HepG2 (cell line): ENCODE measurements around the gene RAB20. TPM values are rescaled to one million over a fixed set of nuclear protein-coding genes. Genes with fewer than 3 reads are reported as not detected.

Experiments used
- ATAC-seq: fragments of 200-7000 bp; cut with Tn5 transposase; 3 replicates; pipeline ENCODE4 v1.9.1; 2020; ENCODE audit warnings: mild to moderate bottlenecking, moderate library complexity
- BruUV-seq: library from RNA; stranded (reverse); fragments of 400-500 nt; replicated peaks from 2 replicates; lab custom pipeline; 2021; lab: Mats Ljungman, UMichigan
- CTCF ChIA-PET: fragments of 300-600 bp; formaldehyde crosslinking; extraction: SDS; loops from one replicate; lab custom pipeline; 2021; ENCODE audit warnings: low total read pairs, inconsistent platforms, low intra/inter-chr PET ratio; lab: Yijun Ruan, JAX
- POLR2A ChIA-PET: fragments of 350-600 bp; sonication (Branson Sonifier 250); formaldehyde crosslinking; loops from one replicate; lab custom pipeline; 2020; ENCODE audit warnings: antibody characterized with exemption, inconsistent platforms; lab: Yijun Ruan, JAX
- DNase-seq: peaks from one replicate; pipeline ENCODE4 v3.0.0-alpha.2; 2015; ENCODE audit warnings: low spot score
- FAIRE-seq: peaks from 3 replicates; lab custom pipeline; 2011; peaks lifted over from hg19 to GRCh38; lab: Jason Lieb, UNC
- H2AFZ ChIP-seq: one replicate; pipeline ENCODE4 v1.6.1; 2011; ENCODE audit warnings: low read length, inconsistent platforms
- H3K27ac ChIP-seq: fragments of 300-600 bp; 3 replicates; pipeline ENCODE4 v1.8.0; 2011; ENCODE audit warnings: mixed run types, mild to moderate bottlenecking, mixed read lengths, low read length, inconsistent platforms; ENCODE audit not compliant: insufficient read depth; ENCODE audit errors: extremely low read length
- H3K27me3 ChIP-seq, 2 experiments: fragments of 200-600 bp in 1 of 2; 2 replicates in 1 of 2; 3 replicates in 1 of 2; pipeline versions ENCODE4 v1.6.0 to v1.8.0; 2011; ENCODE audit warnings: low read length in 2 of 2, mild to moderate bottlenecking in 2 of 2, moderate library complexity in 2 of 2, inconsistent platforms in 1 of 2; ENCODE audit not compliant: insufficient read depth in 2 of 2, control insufficient read depth in 1 of 2
- H3K36me3 ChIP-seq, 2 experiments: fragments of 200-600 bp in 1 of 2; replicated peaks in 1 of 2; 2 replicates in 1 of 2; 3 replicates in 1 of 2; pipeline versions ENCODE4 v1.5.1 to v1.8.0; 2011; ENCODE audit warnings: low read length in 2 of 2, inconsistent platforms in 1 of 2; ENCODE audit not compliant: insufficient read depth in 2 of 2, control insufficient read depth in 1 of 2
- H3K4me1 ChIP-seq: 2 replicates; pipeline ENCODE4 v1.5.1; 2012; ENCODE audit warnings: low read length, inconsistent platforms; ENCODE audit not compliant: insufficient read depth
- H3K4me2 ChIP-seq: 2 replicates; pipeline ENCODE4 v1.6.0; 2011; ENCODE audit warnings: low read depth, low read length, inconsistent platforms
- H3K4me3 ChIP-seq, 3 experiments: fragments of 200-600 bp in 1 of 3; sonication (generic), shearing (Covaris generic) in 1 of 3; replicated peaks in 1 of 3; 2 replicates each; pipeline ENCODE4 v1.5.1; 2011 to 2016; ENCODE audit warnings: low read length in 3 of 3, inconsistent platforms in 2 of 3, low read depth in 2 of 3, mild to moderate bottlenecking in 2 of 3, control low read depth in 1 of 3, mixed read lengths in 1 of 3; ENCODE audit not compliant: insufficient read depth in 1 of 3
- H3K79me2 ChIP-seq: one replicate; pipeline ENCODE4 v1.6.1; 2011; ENCODE audit warnings: low read length, inconsistent platforms; ENCODE audit not compliant: insufficient read depth
- H3K9ac ChIP-seq: 2 replicates; pipeline ENCODE4 v1.6.0; 2011; ENCODE audit warnings: mild to moderate bottlenecking, low read depth, low read length, inconsistent platforms; ENCODE audit not compliant: insufficient read depth
- H3K9me3 ChIP-seq: 2 replicates; pipeline ENCODE4 v1.5.1; 2012; ENCODE audit warnings: mild to moderate bottlenecking, low read length
- H4K20me1 ChIP-seq: 2 replicates; pipeline ENCODE4 v1.6.0; 2011; ENCODE audit warnings: inconsistent platforms, mild to moderate bottlenecking, low read length, moderate library complexity; ENCODE audit not compliant: insufficient read depth
- CCAR2 ChIP-seq: fragments of 200-400 bp; formaldehyde crosslinking; optimal IDR thresholded peaks from 2 replicates; pipeline ENCODE3; 2018; ENCODE audit warnings: low read depth, mild to moderate bottlenecking, low read length, moderate library complexity
- EP300 ChIP-seq, 3 experiments: sonication (generic) in 1 of 3; formaldehyde crosslinking in 1 of 3; IDR thresholded peaks; 2 replicates each; pipeline versions ENCODE4 v1.5.1 to v1.6.1; 2011 to 2020; ENCODE audit warnings: low read depth in 2 of 3, low read length in 2 of 3, borderline replicate concordance in 1 of 3, improper control_type of control experiment in 1 of 3, mild to moderate bottlenecking in 1 of 3, missing genetic modification reagents in 1 of 3, moderate library complexity in 1 of 3
- FOXM1 ChIP-seq: sonication (generic); formaldehyde crosslinking; IDR thresholded peaks from 2 replicates; pipeline ENCODE4 v1.5.0; 2020; ENCODE audit warnings: missing genetic modification reagents
- GLI4 ChIP-seq: sonication (generic); formaldehyde crosslinking; IDR thresholded peaks from 2 replicates; pipeline ENCODE4 v1.5.1; 2020; ENCODE audit warnings: missing genetic modification reagents, mild to moderate bottlenecking, moderate library complexity, borderline replicate concordance
- KLF13 ChIP-seq: sonication (generic); formaldehyde crosslinking; IDR thresholded peaks from 2 replicates; pipeline ENCODE4 v1.4.0; 2020; ENCODE audit warnings: mild to moderate bottlenecking, missing genetic modification reagents
- SRSF9 ChIP-seq: fragments of 200-400 bp; formaldehyde crosslinking; IDR thresholded peaks from 2 replicates; pipeline ENCODE4 v1.6.1; 2018; ENCODE audit warnings: borderline replicate concordance, mild to moderate bottlenecking, low read depth, low read length; ENCODE audit not compliant: insufficient read depth, poor library complexity, severe bottlenecking
- ZFX ChIP-seq: sonication (generic); formaldehyde crosslinking; IDR thresholded peaks from 2 replicates; pipeline ENCODE4 v1.4.0; 2020; ENCODE audit warnings: mild to moderate bottlenecking, low read depth, missing genetic modification reagents, moderate library complexity
- ZNF17 ChIP-seq: sonication (generic); formaldehyde crosslinking; IDR thresholded peaks from 2 replicates; pipeline ENCODE4 v1.5.0; 2020; ENCODE audit warnings: mild to moderate bottlenecking, missing genetic modification reagents
- ZNF20 ChIP-seq: sonication (generic); formaldehyde crosslinking; IDR thresholded peaks from 2 replicates; pipeline ENCODE4 v1.4.0; 2020; ENCODE audit warnings: mild to moderate bottlenecking, moderate library complexity, missing genetic modification reagents
- ZNF230 ChIP-seq: sonication (generic); formaldehyde crosslinking; IDR thresholded peaks from 2 replicates; pipeline ENCODE4 v1.4.0; 2020; ENCODE audit warnings: mild to moderate bottlenecking, missing genetic modification reagents
- WGBS: methylation state at CpG from one replicate; pipeline ENCODE4 v1.1.6; 2017; ENCODE audit warnings: low lambda C conversion rate; 5-methylcytosine and 5-hydroxymethylcytosine counted together
- in situ Hi-C: cut with HindIII; loops from 2 replicates; pipeline ENCODE4 v1.10.0; 2017; ENCODE audit warnings: low pct_unique_long_range_greater_than_20kb; ENCODE audit not compliant: extremely low pct_ligation_motif_present
- intact Hi-C: fragments of 100-400 bp; cut with micrococcal nuclease; formaldehyde crosslinking; loops from one replicate; pipeline ENCODE4 v1.10.0; 2022; ENCODE audit not compliant: unreplicated experiment
- polyA plus RNA-seq, 8 experiments: library from polyadenylated mRNA; depleted of rRNA in 3 of 8; stranded (reverse) in 7 of 8; unstranded in 1 of 8; fragments of >200 nt; fragmentation: Illumina TruSeq in 4 of 8; extraction: Trizol in 4 of 8; gene quantifications; 2 replicates each; pipeline versions ENCODE4 v1.2.1 to v1.2.3, GENCODE V29; 2011 to 2016; ENCODE audit warnings: low read depth in 4 of 8, missing spikeins in 1 of 8, mixed read lengths in 1 of 8; ENCODE audit not compliant: insufficient read depth in 1 of 8
- total RNA-seq, 5 experiments: library from RNA; depleted of rRNA; stranded (reverse); fragments of >200 nt; fragmentation: Illumina TruSeq; extraction: Trizol; gene quantifications; 2 replicates each; pipeline ENCODE4 v1.2.3, GENCODE V29; 2016; ENCODE audit warnings: low read depth in 1 of 5
- TF ChIP-seq, protein P1 (sequence below): sonication (generic); IDR thresholded peaks from 2 replicates; pipeline ENCODE4 v1.6.1; 2016; ENCODE audit warnings: low read depth, borderline replicate concordance
- TF ChIP-seq, protein P2 (sequence below): sonication (generic); formaldehyde crosslinking; IDR thresholded peaks from 2 replicates; pipeline ENCODE4; 2020; ENCODE audit warnings: missing genetic modification reagents, mild to moderate bottlenecking, borderline replicate concordance
- TF ChIP-seq, protein P3 (sequence below): sonication (generic); formaldehyde crosslinking; IDR thresholded peaks from 2 replicates; pipeline ENCODE4 v1.4.0; 2020; ENCODE audit warnings: mild to moderate bottlenecking, low read depth, missing genetic modification reagents

The RAB20 gene
- total and polyA plus RNA-seq, 2 of the 13 experiments (the other 11 are each of a cell fraction or from before 2014, with no cell fraction given): 15.6 to 30.5 TPM

DNA sequence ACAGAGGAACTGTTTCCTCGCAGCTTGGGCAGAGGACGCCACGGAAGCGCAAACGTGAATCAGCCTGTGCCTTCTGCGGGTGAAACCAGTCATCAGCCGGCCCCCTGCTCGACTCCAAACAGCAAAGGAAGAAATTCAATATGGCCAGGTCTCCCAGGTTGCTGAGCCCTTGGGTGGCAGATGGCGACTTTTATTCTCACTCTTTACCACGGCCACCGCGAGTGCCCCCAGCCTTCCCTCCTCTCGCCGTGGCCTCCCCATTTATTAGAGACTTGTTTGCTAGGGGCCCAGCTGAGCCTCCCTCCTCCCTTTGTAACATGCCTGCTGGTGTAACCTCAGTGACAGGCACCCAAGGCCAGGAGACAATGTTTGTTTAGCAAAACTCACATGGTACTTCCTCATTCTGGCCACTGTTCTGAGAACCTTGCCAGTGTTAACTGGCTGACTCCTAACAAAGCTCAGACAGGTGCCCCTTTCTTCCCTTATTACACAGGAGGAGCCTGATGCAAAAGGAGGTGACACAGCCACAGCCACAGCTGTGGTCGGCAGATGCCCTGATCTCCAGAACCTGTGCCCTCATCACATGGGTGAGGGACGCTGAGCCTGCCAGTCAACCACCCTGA is 5.8 kb downstream of the RAB20 start (continued):
- TF ChIP-seq ZFX (peak; percentile 41; the same call in 1 of the 2 replicates), CCAR2 (no peak), EP300 (IDR thresholded peaks at IDR 0.05; ENCODE audit: low read depth in 2 of 2, low read length in 2 of 2) (0 out of 4 replicates have a peak, but pooled peaks of 1 of the 2 experiments have one; percentile 32), EP300 (CRISPR knock-in tag; IDR thresholded peaks at IDR 0.05; ENCODE audit: borderline replicate concordance) (no peak), ZNF230 (CRISPR knock-in tag) (no peak), FOXM1 (CRISPR knock-in tag) (no peak)
- TF ChIP-seq, protein P1, sequence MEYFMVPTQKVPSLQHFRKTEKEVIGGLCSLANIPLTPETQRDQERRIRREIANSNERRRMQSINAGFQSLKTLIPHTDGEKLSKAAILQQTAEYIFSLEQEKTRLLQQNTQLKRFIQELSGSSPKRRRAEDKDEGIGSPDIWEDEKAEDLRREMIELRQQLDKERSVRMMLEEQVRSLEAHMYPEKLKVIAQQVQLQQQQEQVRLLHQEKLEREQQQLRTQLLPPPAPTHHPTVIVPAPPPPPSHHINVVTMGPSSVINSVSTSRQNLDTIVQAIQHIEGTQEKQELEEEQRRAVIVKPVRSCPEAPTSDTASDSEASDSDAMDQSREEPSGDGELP: peak; percentile 94
- TF ChIP-seq, protein P2, sequence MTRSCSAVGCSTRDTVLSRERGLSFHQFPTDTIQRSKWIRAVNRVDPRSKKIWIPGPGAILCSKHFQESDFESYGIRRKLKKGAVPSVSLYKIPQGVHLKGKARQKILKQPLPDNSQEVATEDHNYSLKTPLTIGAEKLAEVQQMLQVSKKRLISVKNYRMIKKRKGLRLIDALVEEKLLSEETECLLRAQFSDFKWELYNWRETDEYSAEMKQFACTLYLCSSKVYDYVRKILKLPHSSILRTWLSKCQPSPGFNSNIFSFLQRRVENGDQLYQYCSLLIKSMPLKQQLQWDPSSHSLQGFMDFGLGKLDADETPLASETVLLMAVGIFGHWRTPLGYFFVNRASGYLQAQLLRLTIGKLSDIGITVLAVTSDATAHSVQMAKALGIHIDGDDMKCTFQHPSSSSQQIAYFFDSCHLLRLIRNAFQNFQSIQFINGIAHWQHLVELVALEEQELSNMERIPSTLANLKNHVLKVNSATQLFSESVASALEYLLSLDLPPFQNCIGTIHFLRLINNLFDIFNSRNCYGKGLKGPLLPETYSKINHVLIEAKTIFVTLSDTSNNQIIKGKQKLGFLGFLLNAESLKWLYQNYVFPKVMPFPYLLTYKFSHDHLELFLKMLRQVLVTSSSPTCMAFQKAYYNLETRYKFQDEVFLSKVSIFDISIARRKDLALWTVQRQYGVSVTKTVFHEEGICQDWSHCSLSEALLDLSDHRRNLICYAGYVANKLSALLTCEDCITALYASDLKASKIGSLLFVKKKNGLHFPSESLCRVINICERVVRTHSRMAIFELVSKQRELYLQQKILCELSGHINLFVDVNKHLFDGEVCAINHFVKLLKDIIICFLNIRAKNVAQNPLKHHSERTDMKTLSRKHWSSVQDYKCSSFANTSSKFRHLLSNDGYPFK (CRISPR knock-in tag): peak; percentile 48; the same call in 1 of the 2 replicates

DNA sequence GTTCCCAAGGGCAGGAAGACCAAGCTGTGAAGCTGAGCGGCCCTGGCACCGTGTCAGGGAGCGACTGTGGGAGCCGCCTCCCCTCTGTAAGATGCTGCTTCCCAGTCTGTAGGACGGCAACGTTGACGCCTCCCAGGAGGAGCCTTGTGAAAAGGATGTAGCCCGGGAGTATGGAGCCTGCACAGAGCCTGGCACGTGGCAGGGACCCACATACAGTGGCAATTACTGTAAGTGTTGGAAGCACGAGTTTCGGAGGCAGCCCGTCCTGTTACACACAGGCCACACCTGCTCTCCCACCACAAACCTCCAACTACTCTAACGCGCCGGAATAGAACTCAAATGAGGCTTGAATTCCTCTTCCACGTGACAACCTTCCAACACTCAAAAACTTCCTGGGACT is 6.6 kb downstream of the RAB20 start:
- H3K9ac ChIP-seq: no peak overlapping the region
- WGBS: 84% methylated on average over 8 of the region's 16 CpGs
- in situ Hi-C loops: no loop called here
- H3K79me2 ChIP-seq: peaks cover 86% of the 10 kb centered on the region
- H3K9me3 ChIP-seq: no peaks in the 10 kb centered on the region
- DNase-seq (no peak), ATAC-seq (no peak)
- no peak overlapping the region for H3K4me3 ChIP-seq
- no peak overlapping the region for H2AFZ ChIP-seq
- H3K27me3 ChIP-seq: no peaks in the 10 kb centered on the region
- POLR2A ChIA-PET: no interaction called here
- intact Hi-C loops: loop anchor here (2.0 kb wide), 1 partner anchor 98 kb away; no protein-coding TSS in a partner anchor
- H3K4me2 ChIP-seq: peak overlapping the region; percentile 69; the same call in 1 of the 2 replicates
- H4K20me1 ChIP-seq: peaks cover 23% of the 10 kb centered on the region; the same call in 1 of the 2 replicates
- TF ChIP-seq GLI4 (CRISPR knock-in tag): no peak
- TF ChIP-seq, protein P3, sequence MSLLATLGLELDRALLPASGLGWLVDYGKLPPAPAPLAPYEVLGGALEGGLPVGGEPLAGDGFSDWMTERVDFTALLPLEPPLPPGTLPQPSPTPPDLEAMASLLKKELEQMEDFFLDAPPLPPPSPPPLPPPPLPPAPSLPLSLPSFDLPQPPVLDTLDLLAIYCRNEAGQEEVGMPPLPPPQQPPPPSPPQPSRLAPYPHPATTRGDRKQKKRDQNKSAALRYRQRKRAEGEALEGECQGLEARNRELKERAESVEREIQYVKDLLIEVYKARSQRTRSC (CRISPR knock-in tag): no peak
- no peak for TF ChIP-seq KLF13 (CRISPR knock-in tag)
- no peak for TF ChIP-seq SRSF9
- TF ChIP-seq ZNF17: no peak
- TF ChIP-seq ZNF20: no peak
- TF ChIP-seq, all 625 proteins: peak for 0
- no peak for FAIRE-seq
- BruUV-seq: no TSS peak
- CTCF ChIA-PET: no interaction called here
- peaks cover 3 to 12% of the 10 kb centered on the region in 2 experiments; a peak in 3 of 5 replicates for H3K36me3 ChIP-seq
- H3K4me1 ChIP-seq: peaks cover 91% of the 10 kb centered on the region
- H3K27ac ChIP-seq: no peak overlapping the region
